ENCODE data around the gene SPTLC3. TPM values are rescaled to one million over a fixed set of nuclear protein-coding genes. Genes with fewer than 3 reads are reported as not detected.

SPTLC3 gene
- total RNA-seq, 3 donors from 2014 or later, result 0.16 to 0.71 (median 0.23) TPM

DNA sequence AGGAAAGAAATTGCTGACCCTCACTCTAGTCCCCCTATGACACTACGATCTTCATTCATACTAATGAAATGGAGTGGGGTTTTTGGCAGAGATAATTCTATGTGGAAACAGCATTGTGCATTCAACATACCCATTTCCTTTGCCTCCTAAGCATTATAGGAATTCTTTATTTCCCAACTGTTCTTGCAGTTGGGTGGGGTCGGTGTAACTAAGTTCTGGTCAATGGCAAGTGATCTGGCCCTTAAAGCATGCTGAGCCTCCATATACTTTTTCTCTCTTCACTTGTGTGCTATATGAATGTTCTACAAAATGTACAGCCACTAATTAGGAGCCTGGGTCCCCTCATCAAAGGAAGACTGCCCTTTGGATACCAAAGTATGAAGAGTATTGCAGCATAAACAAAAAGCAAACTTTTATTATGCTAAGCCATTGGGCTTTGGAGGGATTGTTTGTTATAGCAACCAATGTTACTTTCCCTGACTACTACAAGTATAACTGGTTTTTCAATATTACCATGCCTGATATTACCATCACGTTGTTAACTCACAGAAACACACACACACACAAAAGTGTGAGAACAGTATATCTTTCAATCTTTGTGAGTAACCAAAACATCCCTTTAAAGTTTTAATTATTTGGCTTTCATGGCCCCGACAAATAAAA is 203.3 kb downstream of the SPTLC3 start:
- no peak overlapping the region for H3K4me3 Mint-ChIP-seq

GRCh38 chr20:13212750-13213149 is 204.0 kb downstream of the SPTLC3 start:
- ATAC-seq (peak; percentile 89 to 92), DNase-seq (no peak)
- Mint-ChIP-seq H3K4me1 (ENCODE audit: low read depth) (peaks cover 4% of the 10 kb centered on the region), H3K36me3 (ENCODE audit: insufficient read depth) (no peaks in the 10 kb centered on the region), H3K9me3 (no peaks in the 10 kb centered on the region), H3K4me3 (no peak overlapping the region), H3K27me3 (ENCODE audit: low read depth) (peaks cover 14% of the 10 kb centered on the region)

More for the DNA sequence above, 203.3 kb downstream of the SPTLC3 start:
- H3K4me1 Mint-ChIP-seq (ENCODE audit: low read depth), result peaks cover 4% of the 10 kb centered on the region
- H3K27me3 Mint-ChIP-seq (ENCODE audit: low read depth), result peaks cover 13% of the 10 kb centered on the region
- H3K36me3 Mint-ChIP-seq (ENCODE audit: insufficient read depth), result no peaks in the 10 kb centered on the region
- ATAC-seq (no peak), DNase-seq (no peak)
- no peaks in the 10 kb centered on the region for H3K9me3 Mint-ChIP-seq

DNA sequence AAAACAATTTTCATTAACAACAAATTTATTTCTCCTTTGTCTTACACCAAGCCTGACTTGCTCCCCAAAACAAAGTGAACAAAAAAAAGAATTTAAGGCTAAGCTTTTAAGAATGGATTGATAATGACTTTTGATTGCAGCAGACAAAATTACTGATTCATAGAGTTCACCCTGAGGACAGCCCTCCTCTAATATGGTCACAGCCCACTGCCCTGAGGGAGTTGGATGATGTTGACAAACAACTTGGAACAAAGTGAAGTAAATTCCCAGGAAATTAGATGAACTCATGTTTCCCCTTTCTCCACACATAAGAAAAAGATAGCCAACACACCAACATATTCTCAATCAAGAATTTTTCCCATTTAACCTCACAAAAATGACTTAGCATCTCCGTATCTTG is 204.6 kb downstream of the SPTLC3 start:
- H3K4me1 Mint-ChIP-seq (ENCODE audit: low read depth), result peaks cover 4% of the 10 kb centered on the region
- no peak for DNase-seq
- ATAC-seq, result no peak
- H3K27me3 Mint-ChIP-seq (ENCODE audit: low read depth), result peaks cover 20% of the 10 kb centered on the region
- no peaks in the 10 kb centered on the region for H3K36me3 Mint-ChIP-seq (ENCODE audit: insufficient read depth)
- H3K4me3 Mint-ChIP-seq, result no peak overlapping the region
- no peaks in the 10 kb centered on the region for H3K9me3 Mint-ChIP-seq

- DNase-seq (no peak), ATAC-seq (no peak)
- H3K4me3 Mint-ChIP-seq, result no peak overlapping the region
- H3K27me3 Mint-ChIP-seq (ENCODE audit: low read depth), result peaks cover 39% of the 10 kb centered on the region
- H3K36me3 Mint-ChIP-seq (ENCODE audit: insufficient read depth), result no peaks in the 10 kb centered on the region
- H3K9me3 Mint-ChIP-seq, result no peaks in the 10 kb centered on the region
- peaks cover 13% of the 10 kb centered on the region for H3K4me1 Mint-ChIP-seq (ENCODE audit: low read depth)
Observed at GRCh38 chr20:13216533-13216932, 207.8 kb downstream of the SPTLC3 start.

Other genes starting within 250 kb of the SPTLC3 start
- gene ISM1, start 212.3 kb downstream of the SPTLC3 start, total RNA-seq, result 10 to 100 TPM in 1 of 3 donors, 1 to 10 TPM in 2; 3.5 to 11.5 (median 3.6) TPM